Liver (tissue), 9 donors: ENCODE measurements around the gene FOCAD. TPM values are rescaled to one million over a fixed set of nuclear protein-coding genes. Genes with fewer than 3 reads are reported as not detected.

Source experiments
- DNase-seq: peaks from one replicate; pipeline ENCODE4 v3.0.0-alpha.2; 2017; ENCODE audit warnings: low spot score
- H3K27ac ChIP-seq, 2 donors: one replicate each; pipeline ENCODE4 v1.7.0; 2013; ENCODE audit warnings: inconsistent platforms in 2 of 2, low read length in 2 of 2, control low read depth in 1 of 2, low read depth in 1 of 2, mild to moderate bottlenecking in 1 of 2
- H3K27me3 ChIP-seq, 4 donors: one replicate each; pipeline versions ENCODE4 v1.6.1 to v1.7.0; 2013; ENCODE audit warnings: low read length in 3 of 4, inconsistent platforms in 1 of 4, mild to moderate bottlenecking in 1 of 4, moderate library complexity in 1 of 4; ENCODE audit not compliant: control insufficient read depth in 4 of 4, insufficient read depth in 4 of 4
- H3K36me3 ChIP-seq, 4 donors: one replicate each; pipeline versions ENCODE4 v1.6.1 to v1.7.0; 2013; ENCODE audit warnings: low read length in 3 of 4, mild to moderate bottlenecking in 3 of 4, low read depth in 1 of 4, moderate library complexity in 1 of 4; ENCODE audit not compliant: control insufficient read depth in 4 of 4, insufficient read depth in 3 of 4
- H3K4me1 ChIP-seq, 4 donors: one replicate each; pipeline versions ENCODE4 v1.6.1 to v1.7.0; 2013; ENCODE audit warnings: low read length in 3 of 4, mild to moderate bottlenecking in 3 of 4, moderate library complexity in 1 of 4; ENCODE audit not compliant: control insufficient read depth in 4 of 4, insufficient read depth in 4 of 4
- H3K4me3 ChIP-seq, 3 donors: one replicate each; pipeline versions ENCODE4 v1.6.1 to v1.7.0; 2013; ENCODE audit warnings: low read length in 3 of 3, control low read depth in 1 of 3, low read depth in 1 of 3, mild to moderate bottlenecking in 1 of 3
- H3K9ac ChIP-seq, 2 donors: one replicate each; pipeline ENCODE4 v1.7.0; 2013; ENCODE audit warnings: low read length in 2 of 2, mild to moderate bottlenecking in 2 of 2, moderate library complexity in 2 of 2, control low read depth in 1 of 2, low read depth in 1 of 2
- H3K9me3 ChIP-seq, 4 donors: one replicate each; pipeline versions ENCODE4 v1.6.1 to v1.7.0; 2013; ENCODE audit warnings: low read length in 3 of 4; ENCODE audit not compliant: control insufficient read depth in 4 of 4
- EGR1 ChIP-seq, 2 donors: IDR thresholded peaks; 2 replicates each; pipeline ENCODE4 v1.6.1; 2016 to 2018; ENCODE audit warnings: antibody characterized with exemption in 2 of 2, low read depth in 2 of 2
- FOXA2 ChIP-seq: IDR thresholded peaks from 2 replicates; pipeline ENCODE4 v1.6.1; 2016; ENCODE audit warnings: antibody characterized with exemption
- GABPA ChIP-seq, 2 donors: IDR thresholded peaks in 1 of 2; conservative IDR thresholded peaks in 1 of 2; 2 replicates each; pipeline ENCODE4 v1.6.1; 2016; ENCODE audit warnings: antibody characterized with exemption in 2 of 2, mild to moderate bottlenecking in 1 of 2, moderate library complexity in 1 of 2
- HNF4A ChIP-seq, 2 donors: conservative IDR thresholded peaks; 2 replicates each; pipeline ENCODE4 v1.6.1; 2016; ENCODE audit warnings: antibody characterized with exemption in 2 of 2, mild to moderate bottlenecking in 2 of 2
- JUND ChIP-seq, 2 donors: IDR thresholded peaks; 2 replicates each; pipeline ENCODE4 v1.6.1; 2016; ENCODE audit warnings: antibody characterized with exemption in 2 of 2
- NR2F2 ChIP-seq: IDR thresholded peaks from 2 replicates; pipeline ENCODE4 v1.6.1; 2016; ENCODE audit warnings: antibody characterized with exemption
- RAD21 ChIP-seq, 2 donors: IDR thresholded peaks; 2 replicates each; pipeline ENCODE4 v1.6.1; 2016; ENCODE audit warnings: antibody characterized with exemption in 2 of 2, mild to moderate bottlenecking in 2 of 2
- RXRA ChIP-seq, 2 donors: IDR thresholded peaks; 2 replicates each; pipeline ENCODE4 v1.6.1; 2017 to 2018; ENCODE audit warnings: antibody characterized with exemption in 2 of 2, mild to moderate bottlenecking in 1 of 2
- SP1 ChIP-seq: IDR thresholded peaks from 2 replicates; pipeline ENCODE4 v1.6.1; 2018; ENCODE audit warnings: antibody characterized with exemption, mild to moderate bottlenecking
- TAF1 ChIP-seq: conservative IDR thresholded peaks from 2 replicates; pipeline ENCODE4 v1.6.1; 2016; ENCODE audit warnings: antibody characterized with exemption, mild to moderate bottlenecking
- YY1 ChIP-seq: IDR thresholded peaks from 2 replicates; pipeline ENCODE4 v1.6.1; 2016; ENCODE audit warnings: antibody characterized with exemption, mild to moderate bottlenecking
- ZBTB33 ChIP-seq: IDR thresholded peaks from 2 replicates; pipeline ENCODE4 v1.6.1; 2016; ENCODE audit warnings: antibody characterized with exemption
- WGBS: extraction: QIAGEN DNeasy Blood & Tissue Kit; methylation state at CpG from one replicate; pipeline ENCODE4 v1.1.7; 2013; 5-methylcytosine and 5-hydroxymethylcytosine counted together
- polyA plus RNA-seq, 2 donors: library from polyadenylated mRNA; stranded (reverse) in 1 of 2; unstranded in 1 of 2; fragments of 200-250 nt in 1 of 2; fragments of >200 nt in 1 of 2; fragmentation: Nextera tagmentation in 1 of 2; extraction: Ambion mirVana in 1 of 2; gene quantifications; one replicate each; pipeline versions ENCODE4 v1.2.1 to v1.2.3, GENCODE V29; 2013 to 2015
- total RNA-seq, 2 donors: library from RNA; depleted of rRNA; stranded (reverse); fragments of >200 nt; gene quantifications; one replicate each; pipeline ENCODE4 v1.2.3, GENCODE V29; 2014
- TF ChIP-seq, protein P1 (sequence below): IDR thresholded peaks from 2 replicates; pipeline ENCODE4 v1.6.1; 2016; ENCODE audit warnings: antibody characterized with exemption
- TF ChIP-seq, protein P2 (sequence below): fragments of 150-350 bp; IDR thresholded peaks from 2 replicates; pipeline ENCODE4 v1.5.1; 2017; ENCODE audit warnings: improper control_type of control experiment, low read depth, low read length; ENCODE audit not compliant: missing input control
- TF ChIP-seq, protein P3 (sequence below): IDR thresholded peaks from 2 replicates; pipeline ENCODE4 v1.6.1; 2016; ENCODE audit warnings: antibody characterized with exemption
- donor health status: healthy.
- donor health status: healthy.
- donor health status: healthy.
- donor health status: healthy.
- donor health status: healthy.

The FOCAD gene
- total and polyA plus RNA-seq, 4 donors, result 3.2 to 21.0 (median 10.3) TPM

GRCh38 chr9:20701060-20701459 lies 17.0 kb downstream of the FOCAD start:
- no peaks in the 10 kb centered on the region for H3K4me1 ChIP-seq
- no peak overlapping the region for H3K9ac ChIP-seq
- H3K9me3 ChIP-seq, result no peaks in the 10 kb centered on the region
- H3K27me3 ChIP-seq, result no peaks in the 10 kb centered on the region
- TF ChIP-seq JUND (IDR thresholded peaks at IDR 0.05) (no peak), YY1 (no peak), TAF1 (no peak), SP1 (no peak), RAD21 (IDR thresholded peaks at IDR 0.05) (peak in 1 of 2 donors; percentile 30), NR2F2 (peak; percentile 14)
- TF ChIP-seq, protein P1, sequence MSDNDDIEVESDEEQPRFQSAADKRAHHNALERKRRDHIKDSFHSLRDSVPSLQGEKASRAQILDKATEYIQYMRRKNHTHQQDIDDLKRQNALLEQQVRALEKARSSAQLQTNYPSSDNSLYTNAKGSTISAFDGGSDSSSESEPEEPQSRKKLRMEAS, result no peak
- H3K4me3 ChIP-seq, result no peak overlapping the region
- no peaks in the 10 kb centered on the region for H3K36me3 ChIP-seq
- 57% methylated on average over 1 of the region's 1 CpG for WGBS
- H3K27ac ChIP-seq, result no peak overlapping the region
- DNase-seq, result no peak

- Histone ChIP-seq H3K27ac (no peak overlapping the region), H3K4me3 (no peak overlapping the region), H3K27me3 (no peaks in the 10 kb centered on the region), H3K4me1 (no peaks in the 10 kb centered on the region), H3K9ac (no peak overlapping the region), H3K9me3 (no peaks in the 10 kb centered on the region), H3K36me3 (no peaks in the 10 kb centered on the region)
- TF ChIP-seq, protein P2, sequence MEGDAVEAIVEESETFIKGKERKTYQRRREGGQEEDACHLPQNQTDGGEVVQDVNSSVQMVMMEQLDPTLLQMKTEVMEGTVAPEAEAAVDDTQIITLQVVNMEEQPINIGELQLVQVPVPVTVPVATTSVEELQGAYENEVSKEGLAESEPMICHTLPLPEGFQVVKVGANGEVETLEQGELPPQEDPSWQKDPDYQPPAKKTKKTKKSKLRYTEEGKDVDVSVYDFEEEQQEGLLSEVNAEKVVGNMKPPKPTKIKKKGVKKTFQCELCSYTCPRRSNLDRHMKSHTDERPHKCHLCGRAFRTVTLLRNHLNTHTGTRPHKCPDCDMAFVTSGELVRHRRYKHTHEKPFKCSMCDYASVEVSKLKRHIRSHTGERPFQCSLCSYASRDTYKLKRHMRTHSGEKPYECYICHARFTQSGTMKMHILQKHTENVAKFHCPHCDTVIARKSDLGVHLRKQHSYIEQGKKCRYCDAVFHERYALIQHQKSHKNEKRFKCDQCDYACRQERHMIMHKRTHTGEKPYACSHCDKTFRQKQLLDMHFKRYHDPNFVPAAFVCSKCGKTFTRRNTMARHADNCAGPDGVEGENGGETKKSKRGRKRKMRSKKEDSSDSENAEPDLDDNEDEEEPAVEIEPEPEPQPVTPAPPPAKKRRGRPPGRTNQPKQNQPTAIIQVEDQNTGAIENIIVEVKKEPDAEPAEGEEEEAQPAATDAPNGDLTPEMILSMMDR, result no peak
- no peak for TF ChIP-seq HNF4A (conservative IDR thresholded peaks at IDR 0.05)
- no peak for TF ChIP-seq GABPA (IDR thresholded peaks at IDR 0.05 in 1 of 2, conservative IDR thresholded peaks at IDR 0.05 in 1 of 2)
- no peak for TF ChIP-seq JUND (IDR thresholded peaks at IDR 0.05)
- TF ChIP-seq ZBTB33, result no peak
- TF ChIP-seq, protein P1, result no peak
- TF ChIP-seq FOXA2, result no peak
- TF ChIP-seq YY1, result no peak
- TF ChIP-seq EGR1 (IDR thresholded peaks at IDR 0.05; ENCODE audit: low read depth in 2 of 2), result no peak
- 85% methylated on average over 4 of the region's 4 CpGs for WGBS
- no peak for DNase-seq
Observed at GRCh38 chr9:20702570-20702969, 18.5 kb downstream of the FOCAD start.

GRCh38 chr9:20703146-20703545 lies 19.1 kb downstream of the FOCAD start:
- 97% methylated on average over 3 of the region's 3 CpGs for WGBS
- H3K4me1 ChIP-seq, result no peaks in the 10 kb centered on the region
- no peaks in the 10 kb centered on the region for H3K36me3 ChIP-seq
- no peaks in the 10 kb centered on the region for H3K9me3 ChIP-seq
- no peak overlapping the region for H3K4me3 ChIP-seq
- no peak for DNase-seq
- H3K27me3 ChIP-seq, result no peaks in the 10 kb centered on the region
- no peak overlapping the region for H3K9ac ChIP-seq
- TF ChIP-seq RXRA (IDR thresholded peaks at IDR 0.05) (no peak), RAD21 (IDR thresholded peaks at IDR 0.05) (no peak), JUND (IDR thresholded peaks at IDR 0.05) (no peak)
- TF ChIP-seq, protein P1, result no peak
- TF ChIP-seq, protein P3, sequence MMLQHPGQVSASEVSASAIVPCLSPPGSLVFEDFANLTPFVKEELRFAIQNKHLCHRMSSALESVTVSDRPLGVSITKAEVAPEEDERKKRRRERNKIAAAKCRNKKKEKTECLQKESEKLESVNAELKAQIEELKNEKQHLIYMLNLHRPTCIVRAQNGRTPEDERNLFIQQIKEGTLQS, result no peak
- H3K27ac ChIP-seq, result no peak overlapping the region
